Keratinocyte (primary cell): ENCODE data around the gene OSTN.

Experiments used
- CTCF ChIP-seq, 3 experiments: IDR thresholded peaks in 1 of 3; conservative IDR thresholded peaks in 1 of 3; optimal IDR thresholded peaks in 1 of 3; 2 replicates in 2 of 3; 3 replicates in 1 of 3; pipeline versions ENCODE3 to v1.5.1; 2011; ENCODE audit warnings: low read length in 3 of 3, mild to moderate bottlenecking in 3 of 3, moderate library complexity in 2 of 3, control low read depth in 1 of 3, inconsistent platforms in 1 of 3; ENCODE audit not compliant: insufficient read depth in 2 of 3; ENCODE audit errors: extremely low read depth in 1 of 3
- EZH2 ChIP-seq: IDR thresholded peaks from one replicate; pipeline ENCODE4 v1.6.1; 2012; ENCODE audit warnings: inconsistent platforms, mild to moderate bottlenecking, low read length, moderate library complexity

DNA sequence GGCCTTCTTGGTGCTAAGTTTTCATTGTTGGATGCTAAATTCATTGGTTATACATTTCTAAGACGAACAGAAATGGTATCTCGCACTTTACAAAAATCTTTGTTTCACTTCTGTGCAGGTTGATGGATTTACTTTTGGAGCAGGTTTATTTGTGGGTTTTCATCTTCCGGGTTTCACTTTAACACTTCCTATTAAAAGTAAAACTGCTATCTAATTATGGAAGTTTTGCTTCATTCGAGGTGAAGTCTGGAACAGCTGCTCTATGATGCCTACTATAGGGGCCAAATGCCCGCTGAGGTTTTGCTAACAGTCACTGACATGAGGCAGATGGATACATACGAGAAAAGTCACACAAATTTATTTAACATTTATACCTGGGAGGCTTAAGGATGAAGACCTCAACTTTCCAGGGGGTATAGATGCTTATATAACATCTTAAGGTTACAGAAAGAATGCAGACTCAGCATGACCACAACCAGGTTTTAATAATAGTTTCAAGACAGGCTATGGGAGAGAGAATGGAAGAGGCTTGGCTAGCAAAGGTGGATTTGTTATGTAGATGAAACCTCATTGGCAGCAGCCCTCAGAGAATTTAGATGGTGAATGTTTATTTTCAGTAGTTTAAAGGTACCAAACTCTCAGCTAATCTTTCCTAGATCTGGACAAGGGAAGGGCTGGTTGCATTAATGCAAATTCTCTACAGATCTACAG is 54.2 kb downstream of the OSTN start:
- TF ChIP-seq CTCF (optimal IDR thresholded peaks at IDR 0.05 in 1 of 3, IDR thresholded peaks at IDR 0.05 in 1 of 3, conservative IDR thresholded peaks at IDR 0.05 in 1 of 3; ENCODE audit: extremely low read depth in 1 of 3, insufficient read depth in 2 of 3, low read length in 3 of 3) (no peak), EZH2 (no peak)
